ENCODE results near the gene TUBA1C. TPM values are rescaled to one million over a fixed set of nuclear protein-coding genes. Genes with fewer than 3 reads are reported as not detected.

TUBA1C gene
- total RNA-seq, 1 experiment from 2014 or later = 540 TPM

DNA sequence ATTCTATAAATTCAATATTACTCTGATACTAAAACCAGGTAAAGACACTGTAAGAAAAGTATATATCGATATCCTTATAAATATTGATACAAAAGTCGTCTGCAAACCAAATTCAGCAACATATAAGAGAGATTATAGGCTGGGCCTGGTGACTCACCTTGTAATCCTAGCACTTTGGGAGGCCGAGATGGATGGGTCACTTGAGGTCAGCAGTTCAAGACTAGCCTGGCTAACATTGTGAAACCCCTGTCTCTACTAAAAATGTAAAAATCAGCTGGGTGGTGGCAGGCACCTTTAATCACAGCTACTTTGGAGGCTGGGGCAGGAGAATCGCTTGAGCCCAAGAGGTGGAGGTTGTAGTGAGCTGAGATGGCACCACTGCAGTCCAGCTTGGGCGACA is 13.5 kb upstream of the TUBA1C start:
- H3K27me3 Mint-ChIP-seq (ENCODE audit: low read depth) = no peaks in the 10 kb centered on the region
- ATAC-seq (no peak), DNase-seq (ENCODE audit: low spot score) (no peak)
- H3K36me3 Mint-ChIP-seq = no peaks in the 10 kb centered on the region
- TF ChIP-seq ELF4 (CRISPR knock-in tag; IDR thresholded peaks at IDR 0.05; ENCODE audit: low read depth) (no peak), RELA (CRISPR knock-in tag; IDR thresholded peaks at IDR 0.05; ENCODE audit: borderline replicate concordance) (no peak), GTF2I (CRISPR knock-in tag; conservative IDR thresholded peaks at IDR 0.05) (no peak), HMGA2 (CRISPR knock-in tag; IDR thresholded peaks at IDR 0.05) (no peak), CREB1 (CRISPR knock-in tag; IDR thresholded peaks at IDR 0.05) (no peak)
- TF ChIP-seq, protein P1, sequence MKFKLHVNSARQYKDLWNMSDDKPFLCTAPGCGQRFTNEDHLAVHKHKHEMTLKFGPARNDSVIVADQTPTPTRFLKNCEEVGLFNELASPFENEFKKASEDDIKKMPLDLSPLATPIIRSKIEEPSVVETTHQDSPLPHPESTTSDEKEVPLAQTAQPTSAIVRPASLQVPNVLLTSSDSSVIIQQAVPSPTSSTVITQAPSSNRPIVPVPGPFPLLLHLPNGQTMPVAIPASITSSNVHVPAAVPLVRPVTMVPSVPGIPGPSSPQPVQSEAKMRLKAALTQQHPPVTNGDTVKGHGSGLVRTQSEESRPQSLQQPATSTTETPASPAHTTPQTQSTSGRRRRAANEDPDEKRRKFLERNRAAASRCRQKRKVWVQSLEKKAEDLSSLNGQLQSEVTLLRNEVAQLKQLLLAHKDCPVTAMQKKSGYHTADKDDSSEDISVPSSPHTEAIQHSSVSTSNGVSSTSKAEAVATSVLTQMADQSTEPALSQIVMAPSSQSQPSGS (CRISPR knock-in tag; IDR thresholded peaks at IDR 0.05; ENCODE audit: borderline replicate concordance, low read depth) = no peak
- TF ChIP-seq, protein P2, sequence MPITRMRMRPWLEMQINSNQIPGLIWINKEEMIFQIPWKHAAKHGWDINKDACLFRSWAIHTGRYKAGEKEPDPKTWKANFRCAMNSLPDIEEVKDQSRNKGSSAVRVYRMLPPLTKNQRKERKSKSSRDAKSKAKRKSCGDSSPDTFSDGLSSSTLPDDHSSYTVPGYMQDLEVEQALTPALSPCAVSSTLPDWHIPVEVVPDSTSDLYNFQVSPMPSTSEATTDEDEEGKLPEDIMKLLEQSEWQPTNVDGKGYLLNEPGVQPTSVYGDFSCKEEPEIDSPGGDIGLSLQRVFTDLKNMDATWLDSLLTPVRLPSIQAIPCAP (CRISPR knock-in tag; IDR thresholded peaks at IDR 0.05) = no peak
- TF ChIP-seq, protein P3, sequence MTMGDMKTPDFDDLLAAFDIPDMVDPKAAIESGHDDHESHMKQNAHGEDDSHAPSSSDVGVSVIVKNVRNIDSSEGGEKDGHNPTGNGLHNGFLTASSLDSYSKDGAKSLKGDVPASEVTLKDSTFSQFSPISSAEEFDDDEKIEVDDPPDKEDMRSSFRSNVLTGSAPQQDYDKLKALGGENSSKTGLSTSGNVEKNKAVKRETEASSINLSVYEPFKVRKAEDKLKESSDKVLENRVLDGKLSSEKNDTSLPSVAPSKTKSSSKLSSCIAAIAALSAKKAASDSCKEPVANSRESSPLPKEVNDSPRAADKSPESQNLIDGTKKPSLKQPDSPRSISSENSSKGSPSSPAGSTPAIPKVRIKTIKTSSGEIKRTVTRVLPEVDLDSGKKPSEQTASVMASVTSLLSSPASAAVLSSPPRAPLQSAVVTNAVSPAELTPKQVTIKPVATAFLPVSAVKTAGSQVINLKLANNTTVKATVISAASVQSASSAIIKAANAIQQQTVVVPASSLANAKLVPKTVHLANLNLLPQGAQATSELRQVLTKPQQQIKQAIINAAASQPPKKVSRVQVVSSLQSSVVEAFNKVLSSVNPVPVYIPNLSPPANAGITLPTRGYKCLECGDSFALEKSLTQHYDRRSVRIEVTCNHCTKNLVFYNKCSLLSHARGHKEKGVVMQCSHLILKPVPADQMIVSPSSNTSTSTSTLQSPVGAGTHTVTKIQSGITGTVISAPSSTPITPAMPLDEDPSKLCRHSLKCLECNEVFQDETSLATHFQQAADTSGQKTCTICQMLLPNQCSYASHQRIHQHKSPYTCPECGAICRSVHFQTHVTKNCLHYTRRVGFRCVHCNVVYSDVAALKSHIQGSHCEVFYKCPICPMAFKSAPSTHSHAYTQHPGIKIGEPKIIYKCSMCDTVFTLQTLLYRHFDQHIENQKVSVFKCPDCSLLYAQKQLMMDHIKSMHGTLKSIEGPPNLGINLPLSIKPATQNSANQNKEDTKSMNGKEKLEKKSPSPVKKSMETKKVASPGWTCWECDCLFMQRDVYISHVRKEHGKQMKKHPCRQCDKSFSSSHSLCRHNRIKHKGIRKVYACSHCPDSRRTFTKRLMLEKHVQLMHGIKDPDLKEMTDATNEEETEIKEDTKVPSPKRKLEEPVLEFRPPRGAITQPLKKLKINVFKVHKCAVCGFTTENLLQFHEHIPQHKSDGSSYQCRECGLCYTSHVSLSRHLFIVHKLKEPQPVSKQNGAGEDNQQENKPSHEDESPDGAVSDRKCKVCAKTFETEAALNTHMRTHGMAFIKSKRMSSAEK (CRISPR knock-in tag; IDR thresholded peaks at IDR 0.05; ENCODE audit: borderline replicate concordance) = no peak
- TF ChIP-seq, protein P4, sequence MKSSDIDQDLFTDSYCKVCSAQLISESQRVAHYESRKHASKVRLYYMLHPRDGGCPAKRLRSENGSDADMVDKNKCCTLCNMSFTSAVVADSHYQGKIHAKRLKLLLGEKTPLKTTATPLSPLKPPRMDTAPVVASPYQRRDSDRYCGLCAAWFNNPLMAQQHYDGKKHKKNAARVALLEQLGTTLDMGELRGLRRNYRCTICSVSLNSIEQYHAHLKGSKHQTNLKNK (CRISPR knock-in tag; IDR thresholded peaks at IDR 0.05) = no peak
- TF ChIP-seq, protein P5, sequence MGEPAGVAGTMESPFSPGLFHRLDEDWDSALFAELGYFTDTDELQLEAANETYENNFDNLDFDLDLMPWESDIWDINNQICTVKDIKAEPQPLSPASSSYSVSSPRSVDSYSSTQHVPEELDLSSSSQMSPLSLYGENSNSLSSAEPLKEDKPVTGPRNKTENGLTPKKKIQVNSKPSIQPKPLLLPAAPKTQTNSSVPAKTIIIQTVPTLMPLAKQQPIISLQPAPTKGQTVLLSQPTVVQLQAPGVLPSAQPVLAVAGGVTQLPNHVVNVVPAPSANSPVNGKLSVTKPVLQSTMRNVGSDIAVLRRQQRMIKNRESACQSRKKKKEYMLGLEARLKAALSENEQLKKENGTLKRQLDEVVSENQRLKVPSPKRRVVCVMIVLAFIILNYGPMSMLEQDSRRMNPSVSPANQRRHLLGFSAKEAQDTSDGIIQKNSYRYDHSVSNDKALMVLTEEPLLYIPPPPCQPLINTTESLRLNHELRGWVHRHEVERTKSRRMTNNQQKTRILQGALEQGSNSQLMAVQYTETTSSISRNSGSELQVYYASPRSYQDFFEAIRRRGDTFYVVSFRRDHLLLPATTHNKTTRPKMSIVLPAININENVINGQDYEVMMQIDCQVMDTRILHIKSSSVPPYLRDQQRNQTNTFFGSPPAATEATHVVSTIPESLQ (CRISPR knock-in tag; IDR thresholded peaks at IDR 0.05) = no peak
- TF ChIP-seq, protein P6, sequence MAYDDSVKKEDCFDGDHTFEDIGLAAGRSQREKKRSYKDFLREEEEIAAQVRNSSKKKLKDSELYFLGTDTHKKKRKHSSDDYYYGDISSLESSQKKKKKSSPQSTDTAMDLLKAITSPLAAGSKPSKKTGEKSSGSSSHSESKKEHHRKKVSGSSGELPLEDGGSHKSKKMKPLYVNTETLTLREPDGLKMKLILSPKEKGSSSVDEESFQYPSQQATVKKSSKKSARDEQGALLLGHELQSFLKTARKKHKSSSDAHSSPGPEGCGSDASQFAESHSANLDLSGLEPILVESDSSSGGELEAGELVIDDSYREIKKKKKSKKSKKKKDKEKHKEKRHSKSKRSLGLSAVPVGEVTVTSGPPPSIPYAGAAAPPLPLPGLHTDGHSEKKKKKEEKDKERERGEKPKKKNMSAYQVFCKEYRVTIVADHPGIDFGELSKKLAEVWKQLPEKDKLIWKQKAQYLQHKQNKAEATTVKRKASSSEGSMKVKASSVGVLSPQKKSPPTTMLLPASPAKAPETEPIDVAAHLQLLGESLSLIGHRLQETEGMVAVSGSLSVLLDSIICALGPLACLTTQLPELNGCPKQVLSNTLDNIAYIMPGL (CRISPR knock-in tag; IDR thresholded peaks at IDR 0.05) = no peak
- TF ChIP-seq, protein P7, sequence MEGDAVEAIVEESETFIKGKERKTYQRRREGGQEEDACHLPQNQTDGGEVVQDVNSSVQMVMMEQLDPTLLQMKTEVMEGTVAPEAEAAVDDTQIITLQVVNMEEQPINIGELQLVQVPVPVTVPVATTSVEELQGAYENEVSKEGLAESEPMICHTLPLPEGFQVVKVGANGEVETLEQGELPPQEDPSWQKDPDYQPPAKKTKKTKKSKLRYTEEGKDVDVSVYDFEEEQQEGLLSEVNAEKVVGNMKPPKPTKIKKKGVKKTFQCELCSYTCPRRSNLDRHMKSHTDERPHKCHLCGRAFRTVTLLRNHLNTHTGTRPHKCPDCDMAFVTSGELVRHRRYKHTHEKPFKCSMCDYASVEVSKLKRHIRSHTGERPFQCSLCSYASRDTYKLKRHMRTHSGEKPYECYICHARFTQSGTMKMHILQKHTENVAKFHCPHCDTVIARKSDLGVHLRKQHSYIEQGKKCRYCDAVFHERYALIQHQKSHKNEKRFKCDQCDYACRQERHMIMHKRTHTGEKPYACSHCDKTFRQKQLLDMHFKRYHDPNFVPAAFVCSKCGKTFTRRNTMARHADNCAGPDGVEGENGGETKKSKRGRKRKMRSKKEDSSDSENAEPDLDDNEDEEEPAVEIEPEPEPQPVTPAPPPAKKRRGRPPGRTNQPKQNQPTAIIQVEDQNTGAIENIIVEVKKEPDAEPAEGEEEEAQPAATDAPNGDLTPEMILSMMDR (IDR thresholded peaks at IDR 0.05) = no peak
- no peak overlapping the region for H3K4me3 Mint-ChIP-seq
- no peak overlapping the region for H3K27ac Mint-ChIP-seq
- no peaks in the 10 kb centered on the region for H3K9me3 Mint-ChIP-seq
- no peaks in the 10 kb centered on the region for H3K4me1 Mint-ChIP-seq
- CTCF ChIA-PET = interaction anchor here (0.7 kb wide), 1 partner anchor 71 kb away, joined by 3 read pairs; no protein-coding TSS in a partner anchor
- POLR2A ChIA-PET = interaction anchor here (0.6 kb wide), 1 partner anchor 81 kb away, joined by 3 read pairs; no protein-coding TSS in a partner anchor

Data from WTC11 (cell line).